ENCODE data around the gene PRRC2C. TPM values are rescaled to one million over a fixed set of nuclear protein-coding genes. Genes with fewer than 3 reads are reported as not detected.

Gene PRRC2C
- total and polyA plus RNA-seq, 4 donors: 13.6 to 41.9 (median 34.4) TPM

- TF ChIP-seq RXRA (IDR thresholded peaks at IDR 0.05) (no peak), HNF4A (conservative IDR thresholded peaks at IDR 0.05) (no peak)
- no peaks in the 10 kb centered on the region for H3K36me3 ChIP-seq (ENCODE audit: control insufficient read depth in 4 of 4, insufficient read depth in 3 of 4, low read depth in 1 of 4, low read length in 3 of 4)
- H3K9ac ChIP-seq (ENCODE audit: low read depth in 1 of 2, low read length in 2 of 2): no peak overlapping the region
- peaks cover 5 to 20% (median 16%) of the 10 kb centered on the region in 4 donors for H3K4me1 ChIP-seq (ENCODE audit: control insufficient read depth in 4 of 4, insufficient read depth in 4 of 4, low read length in 3 of 4)
- no peak overlapping the region for H3K4me3 ChIP-seq (ENCODE audit: low read depth in 1 of 3, low read length in 3 of 3)
- no peaks in the 10 kb centered on the region for H3K27me3 ChIP-seq (ENCODE audit: control insufficient read depth in 4 of 4, insufficient read depth in 4 of 4, low read length in 3 of 4)
- WGBS: 61% methylated on average over 3 of the region's 3 CpGs
- H3K27ac ChIP-seq (ENCODE audit: low read depth in 1 of 2, low read length in 2 of 2): no peak overlapping the region
- H3K9me3 ChIP-seq (ENCODE audit: control insufficient read depth in 4 of 4, low read length in 3 of 4): no peaks in the 10 kb centered on the region
- no peak for DNase-seq (ENCODE audit: low spot score)
These were observed 8.7 kb downstream of the PRRC2C start for GRCh38 chr1:171494076-171494475.

DNA sequence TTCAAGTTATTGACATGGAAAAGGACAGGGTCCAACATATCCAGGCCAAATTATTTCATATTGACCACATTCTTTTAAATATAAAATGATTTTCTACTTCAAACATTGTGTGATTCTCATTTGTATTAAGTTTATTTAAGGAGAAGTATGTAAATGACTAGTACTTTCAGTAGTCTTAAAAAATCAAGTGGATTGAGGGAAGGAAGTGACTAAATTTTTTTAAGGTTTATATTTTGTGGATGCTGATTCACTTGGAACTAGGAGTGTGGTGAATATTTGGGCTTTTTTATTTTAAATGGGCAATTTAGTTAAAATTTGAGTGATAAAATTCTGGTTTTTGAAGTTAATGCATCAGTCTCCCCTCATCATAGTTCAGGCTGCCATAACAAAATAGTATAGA lies 10.1 kb downstream of the PRRC2C start:
- no peak overlapping the region for H3K9ac ChIP-seq (ENCODE audit: low read depth in 1 of 2, low read length in 2 of 2)
- H3K36me3 ChIP-seq (ENCODE audit: control insufficient read depth in 4 of 4, insufficient read depth in 3 of 4, low read depth in 1 of 4, low read length in 3 of 4): no peaks in the 10 kb centered on the region
- TF ChIP-seq, protein P1, sequence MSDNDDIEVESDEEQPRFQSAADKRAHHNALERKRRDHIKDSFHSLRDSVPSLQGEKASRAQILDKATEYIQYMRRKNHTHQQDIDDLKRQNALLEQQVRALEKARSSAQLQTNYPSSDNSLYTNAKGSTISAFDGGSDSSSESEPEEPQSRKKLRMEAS (IDR thresholded peaks at IDR 0.05): no peak
- TF ChIP-seq YY1 (IDR thresholded peaks at IDR 0.05): no peak
- TF ChIP-seq TAF1 (conservative IDR thresholded peaks at IDR 0.05): no peak
- no peak for TF ChIP-seq JUND (IDR thresholded peaks at IDR 0.05)
- no peak for TF ChIP-seq FOXA2 (IDR thresholded peaks at IDR 0.05)
- TF ChIP-seq RXRA (IDR thresholded peaks at IDR 0.05): no peak
- TF ChIP-seq CTCF (IDR thresholded peaks at IDR 0.05; ENCODE audit: low read depth, low read length, missing input control): no peak
- no peak for TF ChIP-seq GABPA (IDR thresholded peaks at IDR 0.05 in 1 of 2, conservative IDR thresholded peaks at IDR 0.05 in 1 of 2)
- no peak for TF ChIP-seq SP1 (IDR thresholded peaks at IDR 0.05)
- TF ChIP-seq NR2F2 (IDR thresholded peaks at IDR 0.05): no peak
- TF ChIP-seq RAD21 (IDR thresholded peaks at IDR 0.05): no peak
- TF ChIP-seq, protein P2, sequence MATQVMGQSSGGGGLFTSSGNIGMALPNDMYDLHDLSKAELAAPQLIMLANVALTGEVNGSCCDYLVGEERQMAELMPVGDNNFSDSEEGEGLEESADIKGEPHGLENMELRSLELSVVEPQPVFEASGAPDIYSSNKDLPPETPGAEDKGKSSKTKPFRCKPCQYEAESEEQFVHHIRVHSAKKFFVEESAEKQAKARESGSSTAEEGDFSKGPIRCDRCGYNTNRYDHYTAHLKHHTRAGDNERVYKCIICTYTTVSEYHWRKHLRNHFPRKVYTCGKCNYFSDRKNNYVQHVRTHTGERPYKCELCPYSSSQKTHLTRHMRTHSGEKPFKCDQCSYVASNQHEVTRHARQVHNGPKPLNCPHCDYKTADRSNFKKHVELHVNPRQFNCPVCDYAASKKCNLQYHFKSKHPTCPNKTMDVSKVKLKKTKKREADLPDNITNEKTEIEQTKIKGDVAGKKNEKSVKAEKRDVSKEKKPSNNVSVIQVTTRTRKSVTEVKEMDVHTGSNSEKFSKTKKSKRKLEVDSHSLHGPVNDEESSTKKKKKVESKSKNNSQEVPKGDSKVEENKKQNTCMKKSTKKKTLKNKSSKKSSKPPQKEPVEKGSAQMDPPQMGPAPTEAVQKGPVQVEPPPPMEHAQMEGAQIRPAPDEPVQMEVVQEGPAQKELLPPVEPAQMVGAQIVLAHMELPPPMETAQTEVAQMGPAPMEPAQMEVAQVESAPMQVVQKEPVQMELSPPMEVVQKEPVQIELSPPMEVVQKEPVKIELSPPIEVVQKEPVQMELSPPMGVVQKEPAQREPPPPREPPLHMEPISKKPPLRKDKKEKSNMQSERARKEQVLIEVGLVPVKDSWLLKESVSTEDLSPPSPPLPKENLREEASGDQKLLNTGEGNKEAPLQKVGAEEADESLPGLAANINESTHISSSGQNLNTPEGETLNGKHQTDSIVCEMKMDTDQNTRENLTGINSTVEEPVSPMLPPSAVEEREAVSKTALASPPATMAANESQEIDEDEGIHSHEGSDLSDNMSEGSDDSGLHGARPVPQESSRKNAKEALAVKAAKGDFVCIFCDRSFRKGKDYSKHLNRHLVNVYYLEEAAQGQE (IDR thresholded peaks at IDR 0.05): no peak
- no peak for TF ChIP-seq EGR1 (IDR thresholded peaks at IDR 0.05; ENCODE audit: low read depth in 2 of 2)
- TF ChIP-seq ATF3 (IDR thresholded peaks at IDR 0.05): no peak
- no peak for TF ChIP-seq FOXA1 (IDR thresholded peaks at IDR 0.05)
- TF ChIP-seq, protein P3, sequence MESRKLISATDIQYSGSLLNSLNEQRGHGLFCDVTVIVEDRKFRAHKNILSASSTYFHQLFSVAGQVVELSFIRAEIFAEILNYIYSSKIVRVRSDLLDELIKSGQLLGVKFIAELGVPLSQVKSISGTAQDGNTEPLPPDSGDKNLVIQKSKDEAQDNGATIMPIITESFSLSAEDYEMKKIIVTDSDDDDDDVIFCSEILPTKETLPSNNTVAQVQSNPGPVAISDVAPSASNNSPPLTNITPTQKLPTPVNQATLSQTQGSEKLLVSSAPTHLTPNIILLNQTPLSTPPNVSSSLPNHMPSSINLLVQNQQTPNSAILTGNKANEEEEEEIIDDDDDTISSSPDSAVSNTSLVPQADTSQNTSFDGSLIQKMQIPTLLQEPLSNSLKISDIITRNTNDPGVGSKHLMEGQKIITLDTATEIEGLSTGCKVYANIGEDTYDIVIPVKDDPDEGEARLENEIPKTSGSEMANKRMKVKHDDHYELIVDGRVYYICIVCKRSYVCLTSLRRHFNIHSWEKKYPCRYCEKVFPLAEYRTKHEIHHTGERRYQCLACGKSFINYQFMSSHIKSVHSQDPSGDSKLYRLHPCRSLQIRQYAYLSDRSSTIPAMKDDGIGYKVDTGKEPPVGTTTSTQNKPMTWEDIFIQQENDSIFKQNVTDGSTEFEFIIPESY (IDR thresholded peaks at IDR 0.05): no peak
- H3K27me3 ChIP-seq (ENCODE audit: control insufficient read depth in 4 of 4, insufficient read depth in 4 of 4, low read length in 3 of 4): no peaks in the 10 kb centered on the region
- DNase-seq (ENCODE audit: low spot score): no peak
- no peaks in the 10 kb centered on the region for H3K9me3 ChIP-seq (ENCODE audit: control insufficient read depth in 4 of 4, low read length in 3 of 4)
- no peak overlapping the region for H3K27ac ChIP-seq (ENCODE audit: low read depth in 1 of 2, low read length in 2 of 2)
- peaks cover 5 to 20% (median 17%) of the 10 kb centered on the region in 4 donors for H3K4me1 ChIP-seq (ENCODE audit: control insufficient read depth in 4 of 4, insufficient read depth in 4 of 4, low read length in 3 of 4)
- no peak overlapping the region for H3K4me3 ChIP-seq (ENCODE audit: low read depth in 1 of 3, low read length in 3 of 3)

Measured in liver (tissue), 9 donors.